Erythroblast (primary cell): ENCODE data around the gene NHLH2.

Source experiments
- DNase-seq, 2 experiments: peaks; one replicate each; lab custom pipeline; 2025; lab: John Stamatoyannopoulos, UW
- GATA1 ChIP-seq: IDR thresholded peaks from 2 replicates; pipeline ENCODE4 v1.6.1; 2011; ENCODE audit warnings: low read depth, mild to moderate bottlenecking, control low read depth, low read length, moderate library complexity
- POLR2A ChIP-seq: IDR thresholded peaks from 2 replicates; pipeline ENCODE4 v1.6.1; 2011; ENCODE audit warnings: mild to moderate bottlenecking, low read length

NHLH2 gene

DNA sequence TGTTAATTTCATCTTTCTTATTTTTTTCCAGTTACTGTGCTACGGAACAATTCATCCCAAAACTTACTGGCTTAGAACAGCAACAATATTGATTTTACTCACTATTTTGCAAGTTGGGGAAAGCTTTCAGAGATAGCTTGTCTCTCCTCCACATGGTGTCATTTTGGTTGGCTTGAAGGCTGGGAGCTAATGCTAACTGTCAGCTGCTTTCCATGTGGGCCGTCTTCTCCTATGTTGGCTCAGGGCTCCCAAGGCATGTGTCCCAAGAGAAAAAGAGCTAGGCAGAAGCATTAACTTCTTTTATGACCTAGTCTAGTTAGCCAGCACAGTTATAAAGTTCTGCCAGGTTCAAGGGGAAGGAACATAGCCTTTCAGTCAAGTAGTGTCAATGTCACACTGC lies 38.5 kb downstream of the NHLH2 start:
- no peak for DNase-seq
- TF ChIP-seq POLR2A (no peak), GATA1 (no peak)

DNA sequence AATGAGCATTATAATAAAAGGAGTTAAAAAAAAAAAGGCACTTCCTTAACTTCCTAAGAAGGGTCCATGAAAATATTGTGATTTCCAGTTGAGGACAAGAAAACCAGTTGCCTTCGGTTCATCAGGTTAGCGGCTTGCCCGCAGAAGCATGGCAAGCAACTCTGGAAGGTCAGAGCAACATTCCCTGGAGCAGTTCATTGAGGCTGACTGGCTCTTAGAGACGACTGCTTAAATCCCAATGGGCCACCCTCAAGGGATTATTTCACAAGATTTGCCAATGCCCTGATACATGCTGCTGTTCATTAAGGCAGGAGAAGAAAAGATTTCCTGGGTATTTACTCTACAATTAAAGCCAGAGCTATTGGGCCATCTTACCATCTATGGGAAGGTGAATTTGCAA lies 43.4 kb downstream of the NHLH2 start:
- DNase-seq = no peak
- TF ChIP-seq GATA1 (no peak), POLR2A (no peak)

DNA sequence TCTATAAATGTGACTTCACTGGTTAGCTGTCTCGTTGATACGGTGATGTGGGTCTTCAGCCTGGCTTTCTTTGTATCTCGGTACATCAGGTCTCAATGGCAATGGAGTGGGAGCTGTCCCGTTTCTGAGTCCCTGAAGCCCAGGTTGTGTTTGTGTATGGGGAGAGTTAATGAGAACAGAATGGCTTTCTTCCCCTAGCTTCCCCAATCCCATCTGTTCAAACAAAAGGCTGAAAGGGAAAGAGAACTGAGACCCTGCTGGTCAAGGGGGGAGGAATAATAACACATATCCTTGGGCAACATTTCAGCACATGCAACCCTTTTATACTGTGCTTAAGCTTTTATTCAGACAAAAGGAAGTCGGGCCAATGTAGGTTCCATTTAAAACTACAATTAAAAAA lies 44.0 kb downstream of the NHLH2 start:
- DNase-seq = no peak
- TF ChIP-seq POLR2A = no peak
- no peak for TF ChIP-seq GATA1

DNA sequence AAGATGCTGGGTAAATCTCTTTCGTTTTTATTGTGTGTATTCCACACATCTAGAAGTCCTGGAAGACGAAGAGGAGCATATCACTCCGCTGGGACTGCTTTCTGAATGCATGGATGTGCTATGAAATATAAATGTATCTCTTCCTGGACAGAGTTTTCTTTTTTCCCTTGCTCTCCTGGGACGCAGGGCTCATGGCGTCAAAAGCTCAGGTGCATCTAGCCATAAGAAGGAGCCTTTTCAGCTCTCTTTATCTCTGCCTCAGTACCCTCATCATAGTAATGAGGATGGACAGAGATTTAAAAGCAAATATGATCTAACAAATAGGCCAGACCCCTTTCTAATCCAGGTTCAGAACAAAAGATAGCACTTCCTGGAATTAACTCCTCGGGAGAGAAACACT lies 44.9 kb downstream of the NHLH2 start:
- no peak for DNase-seq
- TF ChIP-seq GATA1 = no peak
- no peak for TF ChIP-seq POLR2A

DNA sequence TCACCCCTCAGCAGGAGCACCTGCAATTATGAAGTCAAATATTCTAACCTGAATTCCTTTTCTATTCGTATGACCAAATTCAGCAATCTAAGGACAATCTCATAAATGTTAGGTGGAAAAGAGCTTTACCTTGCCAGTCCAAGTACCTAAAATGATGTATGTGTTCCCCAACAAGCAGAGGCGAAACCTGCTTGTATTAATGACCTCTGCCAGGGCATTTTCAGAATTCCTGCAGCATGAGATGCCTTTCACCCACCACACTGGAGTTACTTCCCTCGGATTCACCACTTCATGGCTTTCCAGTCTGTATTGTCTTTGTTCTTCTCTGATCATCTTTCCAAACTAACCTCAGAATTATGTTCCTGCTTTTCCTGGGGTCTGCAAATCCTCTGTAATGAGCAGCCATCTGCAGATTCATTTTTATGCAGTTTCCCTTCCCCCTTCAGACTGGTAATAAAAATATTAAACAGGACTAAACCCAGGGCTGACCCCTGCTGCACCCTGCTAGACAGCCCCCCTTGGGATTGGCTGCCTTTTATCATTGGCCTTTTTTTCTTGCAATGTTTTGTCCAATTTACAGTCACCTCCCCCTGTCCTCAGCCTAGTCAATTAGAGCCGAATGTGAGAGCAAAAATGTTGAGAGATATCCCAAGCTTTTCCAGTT lies 45.8 kb downstream of the NHLH2 start:
- DNase-seq = no peak
- TF ChIP-seq GATA1 (no peak), POLR2A (no peak)

DNA sequence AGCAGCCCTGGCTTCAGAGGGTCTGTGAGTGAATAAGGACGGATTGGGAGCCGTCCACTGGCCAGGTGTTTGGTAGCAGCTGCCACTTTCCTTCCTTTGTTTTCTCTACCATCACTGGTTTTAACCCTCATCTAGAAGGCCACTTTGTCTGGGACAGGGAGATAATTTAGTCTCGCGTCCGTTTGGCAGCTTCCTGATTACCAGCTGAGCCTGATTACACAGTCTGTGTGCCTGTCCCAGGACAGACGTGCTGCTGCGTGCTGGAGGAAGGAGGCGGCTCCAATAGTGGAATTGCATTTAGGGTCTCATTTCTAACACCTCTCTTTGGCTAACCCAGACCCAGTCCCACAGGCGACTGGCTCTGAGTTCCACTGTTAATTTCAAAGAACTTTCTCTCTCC lies 47.8 kb downstream of the NHLH2 start:
- peak; percentile 13 to 51 for DNase-seq
- TF ChIP-seq GATA1 (no peak), POLR2A (no peak)

DNA sequence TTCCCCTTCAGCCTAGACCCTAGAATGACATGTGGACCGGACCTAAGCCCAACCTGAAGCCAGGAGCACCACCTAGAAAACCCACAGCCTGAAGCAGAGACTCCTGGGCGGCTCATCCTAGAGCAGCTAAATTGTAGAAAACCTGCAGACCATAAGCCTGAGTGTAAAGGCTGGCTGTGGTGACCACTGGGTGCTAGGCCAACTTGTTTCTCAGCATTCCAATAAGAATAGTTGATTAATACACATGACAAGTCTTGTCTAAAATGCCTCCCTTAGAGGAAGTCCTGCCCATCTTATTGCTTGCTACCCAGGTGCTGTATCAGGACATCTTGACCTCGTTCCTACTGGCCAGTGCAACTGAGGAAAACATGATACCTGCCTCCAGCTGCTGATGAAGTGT lies 49.1 kb downstream of the NHLH2 start:
- TF ChIP-seq POLR2A (no peak), GATA1 (no peak)
- DNase-seq = no peak

DNA sequence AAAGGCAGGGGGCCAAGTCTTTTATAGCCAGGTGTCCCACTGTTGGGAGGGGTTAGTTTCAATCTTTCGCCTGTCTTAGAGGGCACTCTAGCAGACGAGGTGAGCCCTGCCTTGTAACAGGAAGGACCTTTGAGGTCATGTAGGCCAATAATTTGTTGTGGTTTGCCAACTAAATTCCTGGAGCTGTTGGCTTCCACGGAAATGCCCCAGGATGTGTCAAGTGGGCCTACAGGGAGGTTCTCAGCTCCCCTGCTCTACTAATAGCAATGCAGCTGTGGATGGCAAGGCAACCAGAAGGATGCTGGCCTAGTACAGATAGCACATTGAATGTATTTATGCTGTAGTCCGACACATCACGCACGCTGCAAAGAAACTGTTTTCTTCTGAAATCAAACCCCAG lies 50.1 kb downstream of the NHLH2 start:
- TF ChIP-seq POLR2A (no peak), GATA1 (no peak)
- DNase-seq = no peak

DNA sequence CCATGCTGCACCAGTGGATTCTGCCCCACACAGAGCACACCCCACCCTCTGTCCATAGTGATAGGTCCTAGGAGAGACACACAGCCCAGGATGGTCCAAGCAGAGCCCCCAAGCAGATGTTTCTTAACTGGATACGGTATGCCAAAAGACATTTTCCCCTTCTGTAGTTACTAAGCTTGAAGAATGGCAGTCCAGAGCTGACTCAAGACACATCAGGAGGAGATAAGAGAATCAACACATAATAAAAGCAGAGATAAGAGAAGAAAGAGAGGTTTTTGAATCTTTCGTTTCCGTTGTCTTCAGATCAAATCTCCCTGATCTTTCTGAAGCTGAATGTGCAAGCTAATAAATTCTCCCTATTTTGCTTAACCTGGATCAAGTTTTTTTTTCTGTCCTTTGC lies 50.6 kb downstream of the NHLH2 start:
- DNase-seq = no peak
- TF ChIP-seq GATA1 = no peak
- no peak for TF ChIP-seq POLR2A
